ENCODE data around the gene CPVL.

Gene CPVL

GRCh38 chr7:29146057-29146706 is at the start of gene CPVL:
Gene CPVL (minus strand): TSS chr7:29146537. CDS start chr7:29121061, 25,476 bp downstream.
- DNase-seq (ENCODE audit: low read depth), result no peak
- H3K4me3 ChIP-seq (ENCODE audit: low read depth, low read length), result no peak within 1 kb of the TSS

- peak within 1 kb of the TSS; percentile 50 for H3K4me3 ChIP-seq (ENCODE audit: low read depth, low read length)
- no peak for DNase-seq (ENCODE audit: low read depth)
These were observed 48.5 kb upstream of the CPVL start, which contains the start of gene CHN2 for GRCh38 chr7:29194594-29195427. Gene CHN2 (plus strand): TSS chr7:29194775.

DNA sequence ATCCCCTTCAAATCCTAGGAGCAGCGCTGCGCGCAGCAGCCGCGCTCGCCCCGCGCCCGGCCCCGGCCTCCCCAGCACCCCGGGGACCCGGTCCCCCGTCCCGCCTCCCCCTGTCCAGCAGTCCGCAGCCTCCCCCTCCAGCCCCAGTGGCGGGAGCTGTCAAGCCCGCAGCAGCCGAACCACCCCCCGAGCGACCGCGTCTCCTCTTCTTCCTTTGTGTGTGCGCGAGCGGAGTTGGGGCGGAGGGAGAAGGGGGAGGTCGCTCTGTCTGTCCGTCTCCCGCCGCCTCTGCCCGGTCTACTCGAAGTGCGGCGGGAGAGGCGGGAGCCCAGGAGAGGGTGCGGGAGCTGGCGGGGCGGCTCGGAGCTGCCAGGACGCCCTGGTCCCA is 47.9 kb upstream of the CPVL start:
- H3K4me3 ChIP-seq (ENCODE audit: low read depth, low read length), result peak overlapping the region; percentile 50
- DNase-seq (ENCODE audit: low read depth), result no peak

- no peak overlapping the region for H3K4me3 ChIP-seq (ENCODE audit: low read depth, low read length)
These were observed 47.2 kb upstream of the CPVL start for GRCh38 chr7:29193316-29194205.

DNA sequence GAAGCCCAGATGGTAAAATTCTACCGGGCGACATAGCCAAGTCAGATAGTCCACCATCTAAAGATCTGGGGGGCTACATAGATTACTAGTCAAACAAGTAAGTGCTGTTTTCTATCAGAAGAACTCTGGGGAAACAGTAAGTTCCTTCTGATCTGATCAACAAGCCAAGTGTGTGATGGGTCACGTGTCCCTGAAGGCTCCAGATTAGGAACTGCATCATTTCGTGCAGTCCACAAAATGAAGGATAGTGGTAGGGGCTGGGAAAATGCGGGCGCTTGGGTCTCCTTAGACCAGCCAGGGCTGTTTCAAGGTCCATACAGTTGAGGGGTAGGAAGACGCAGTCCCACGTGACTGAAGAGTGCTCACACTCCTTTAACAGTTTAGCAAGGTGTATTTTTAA is 46.5 kb upstream of the CPVL start:
- DNase-seq (ENCODE audit: low read depth), result no peak
- H3K4me3 ChIP-seq (ENCODE audit: low read depth, low read length), result no peak overlapping the region

More at GRCh38 chr7:29193316-29194205, 47.2 kb upstream of the CPVL start:
- no peak for DNase-seq (ENCODE audit: low read depth)

GRCh38 chr7:29192323-29192722 is 46.0 kb upstream of the CPVL start:
- DNase-seq (ENCODE audit: low read depth), result no peak
- H3K4me3 ChIP-seq (ENCODE audit: low read depth, low read length), result no peak overlapping the region

GRCh38 chr7:29190349-29191045 is 44.2 kb upstream of the CPVL start:
- DNase-seq (ENCODE audit: low read depth), result no peak

GRCh38 chr7:29189743-29190201 is 43.4 kb upstream of the CPVL start:
- no peak for DNase-seq (ENCODE audit: low read depth)
- no peak overlapping the region for H3K4me3 ChIP-seq (ENCODE audit: low read depth, low read length)

More at GRCh38 chr7:29190349-29191045, 44.2 kb upstream of the CPVL start:
- H3K4me3 ChIP-seq (ENCODE audit: low read depth, low read length), result no peak overlapping the region

DNA sequence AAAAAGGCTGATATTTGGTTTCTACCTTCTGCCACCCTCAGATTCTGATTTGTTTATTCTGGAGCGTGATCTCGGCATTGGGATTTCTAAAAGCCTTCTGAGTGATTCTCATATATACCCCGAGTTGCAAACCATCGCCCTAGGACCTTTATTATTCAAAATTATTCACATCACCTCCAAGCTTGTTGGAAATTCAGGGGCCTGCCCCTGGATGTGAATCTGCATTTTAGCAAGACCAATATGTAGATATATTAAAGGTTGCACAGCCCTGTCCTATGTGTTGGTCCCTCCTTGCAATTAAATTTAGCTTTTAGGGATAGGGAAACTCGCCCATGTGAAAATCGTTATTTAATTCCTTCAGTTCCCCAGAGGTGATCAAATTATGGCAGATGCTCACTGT is 39.3 kb upstream of the CPVL start:
- no peak for DNase-seq (ENCODE audit: low read depth)
- H3K4me3 ChIP-seq (ENCODE audit: low read depth, low read length), result no peak overlapping the region

GRCh38 chr7:29184599-29184998 is 38.3 kb upstream of the CPVL start:
- H3K4me3 ChIP-seq (ENCODE audit: low read depth, low read length), result no peak overlapping the region
- DNase-seq (ENCODE audit: low read depth), result no peak

DNA sequence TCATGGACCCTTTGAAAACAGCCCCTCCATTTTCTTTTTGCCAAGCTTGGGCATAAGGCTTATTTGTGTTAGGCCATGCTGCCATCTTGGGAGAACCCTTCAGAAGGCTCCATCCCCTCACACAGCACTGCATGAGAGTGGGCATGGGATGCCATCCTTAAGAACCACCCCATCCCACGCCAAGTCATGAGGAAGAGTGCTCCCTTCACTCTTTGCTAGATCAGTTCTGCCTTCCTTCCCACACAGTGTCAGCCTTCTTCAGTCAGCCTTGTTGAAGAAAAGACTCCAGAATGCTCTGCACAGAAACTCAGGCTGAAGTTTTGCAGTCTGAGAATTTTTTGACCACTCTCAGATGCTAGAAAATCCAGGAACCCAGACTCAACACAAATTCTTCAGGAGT is 32.8 kb upstream of the CPVL start:
- H3K4me3 ChIP-seq (ENCODE audit: low read depth, low read length), result no peak overlapping the region
- DNase-seq (ENCODE audit: low read depth), result no peak

GRCh38 chr7:29177963-29178600 is 31.7 kb upstream of the CPVL start:
- DNase-seq (ENCODE audit: low read depth), result no peak
- H3K4me3 ChIP-seq (ENCODE audit: low read depth, low read length), result no peak overlapping the region

- no peak for DNase-seq (ENCODE audit: low read depth)
- H3K4me3 ChIP-seq (ENCODE audit: low read depth, low read length), result no peak overlapping the region
These were observed 27.1 kb upstream of the CPVL start for GRCh38 chr7:29173458-29173857.

GRCh38 chr7:29170781-29171180 is 24.4 kb upstream of the CPVL start:
- H3K4me3 ChIP-seq (ENCODE audit: low read depth, low read length), result no peak overlapping the region
- no peak for DNase-seq (ENCODE audit: low read depth)

- no peak overlapping the region for H3K4me3 ChIP-seq (ENCODE audit: low read depth, low read length)
- DNase-seq (ENCODE audit: low read depth), result no peak
These were observed 21.4 kb upstream of the CPVL start for GRCh38 chr7:29167721-29168120.

GRCh38 chr7:29163854-29164253 is 17.5 kb upstream of the CPVL start:
- no peak for DNase-seq (ENCODE audit: low read depth)
- H3K4me3 ChIP-seq (ENCODE audit: low read depth, low read length), result no peak overlapping the region

DNA sequence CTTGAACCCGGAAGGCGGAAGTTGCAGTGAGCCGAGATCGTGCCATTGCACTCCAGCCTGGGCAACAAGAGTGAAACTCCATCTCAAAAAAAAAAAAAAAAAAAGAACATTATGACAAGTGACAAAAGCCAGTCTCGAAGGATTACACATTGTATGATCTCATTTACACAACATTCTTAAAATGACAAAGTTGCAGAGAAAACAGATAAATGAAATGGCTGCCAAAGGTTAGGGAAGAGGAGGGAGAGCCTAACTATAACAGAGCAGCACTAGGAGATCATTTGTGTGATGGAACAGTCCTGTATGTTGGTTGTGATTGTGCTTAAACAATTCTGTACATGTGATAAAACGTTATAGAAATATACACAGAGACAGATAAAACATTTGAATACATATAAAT is 16.2 kb upstream of the CPVL start:
- no peak overlapping the region for H3K4me3 ChIP-seq (ENCODE audit: low read depth, low read length)
- no peak for DNase-seq (ENCODE audit: low read depth)

- no peak for DNase-seq (ENCODE audit: low read depth)
- no peak overlapping the region for H3K4me3 ChIP-seq (ENCODE audit: low read depth, low read length)
These were observed 14.9 kb upstream of the CPVL start for GRCh38 chr7:29161231-29161630.

GRCh38 chr7:29160080-29160479 is 13.7 kb upstream of the CPVL start:
- H3K4me3 ChIP-seq (ENCODE audit: low read depth, low read length), result no peak overlapping the region
- no peak for DNase-seq (ENCODE audit: low read depth)

All from skeletal muscle cell (primary cell).